GM21723 (cell line): ENCODE results near the gene UBL5.

Source experiments
- ATAC-seq: cut with Tn5 transposase; IDR thresholded peaks from one replicate; pipeline ENCODE4 v1.9.1; 2021; ENCODE audit warnings: mild to moderate bottlenecking, moderate library complexity; ENCODE audit not compliant: unreplicated experiment

UBL5 gene

GRCh38 chr19:9849791-9850190, 22.1 kb downstream of the UBL5 start:
- no peak for ATAC-seq

GRCh38 chr19:9850235-9850959, 22.7 kb downstream of the UBL5 start:
- no peak for ATAC-seq

GRCh38 chr19:9854282-9854846, 26.6 kb downstream of the UBL5 start:
- no peak for ATAC-seq

- ATAC-seq = no peak
Observed at GRCh38 chr19:9856609-9857008, 28.9 kb downstream of the UBL5 start.

- no peak for ATAC-seq
Observed at GRCh38 chr19:9857076-9857721, 29.5 kb downstream of the UBL5 start.

- no peak for ATAC-seq
Observed at GRCh38 chr19:9857920-9858746, 30.4 kb downstream of the UBL5 start.

GRCh38 chr19:9858766-9859165, 31.0 kb downstream of the UBL5 start:
- ATAC-seq = no peak

GRCh38 chr19:9860407-9860806, 32.7 kb downstream of the UBL5 start:
- no peak for ATAC-seq

- ATAC-seq = no peak
Observed at GRCh38 chr19:9861503-9861902, 33.8 kb downstream of the UBL5 start.

GRCh38 chr19:9862938-9863337, 35.2 kb downstream of the UBL5 start:
- no peak for ATAC-seq

GRCh38 chr19:9863759-9864158, 36.0 kb downstream of the UBL5 start:
- no peak for ATAC-seq

GRCh38 chr19:9865732-9866501, 38.2 kb downstream of the UBL5 start:
- no peak for ATAC-seq

GRCh38 chr19:9868983-9869617, 41.4 kb downstream of the UBL5 start:
- ATAC-seq = no peak

GRCh38 chr19:9871626-9872338, 44.1 kb downstream of the UBL5 start:
- no peak for ATAC-seq

GRCh38 chr19:9872618-9873242, 45.0 kb downstream of the UBL5 start:
- no peak for ATAC-seq

- ATAC-seq = no peak
Observed at GRCh38 chr19:9875031-9875627, 47.4 kb downstream of the UBL5 start.

GRCh38 chr19:9875796-9876195, 48.1 kb downstream of the UBL5 start:
- no peak for ATAC-seq

GRCh38 chr19:9877780-9878510, 50.2 kb downstream of the UBL5 start:
- ATAC-seq = no peak
